Hematopoietic multipotent progenitor cell treated with erythropoietin and hydrocortisone succinate and interleukin-3 and kit ligand, for 6 days (in vitro differentiated cells): ENCODE data around the gene CTNNAL1.
"Not testable (repeated sequence)": the region's sequence is repeated elsewhere in the genome, so short reads cannot be mapped to it uniquely, and the experiment has no call there.

Experiments used
- DNase-seq: peaks from one replicate; pipeline ENCODE4 v3.0.0-alpha.2; 2015

CTNNAL1 gene, protein sequence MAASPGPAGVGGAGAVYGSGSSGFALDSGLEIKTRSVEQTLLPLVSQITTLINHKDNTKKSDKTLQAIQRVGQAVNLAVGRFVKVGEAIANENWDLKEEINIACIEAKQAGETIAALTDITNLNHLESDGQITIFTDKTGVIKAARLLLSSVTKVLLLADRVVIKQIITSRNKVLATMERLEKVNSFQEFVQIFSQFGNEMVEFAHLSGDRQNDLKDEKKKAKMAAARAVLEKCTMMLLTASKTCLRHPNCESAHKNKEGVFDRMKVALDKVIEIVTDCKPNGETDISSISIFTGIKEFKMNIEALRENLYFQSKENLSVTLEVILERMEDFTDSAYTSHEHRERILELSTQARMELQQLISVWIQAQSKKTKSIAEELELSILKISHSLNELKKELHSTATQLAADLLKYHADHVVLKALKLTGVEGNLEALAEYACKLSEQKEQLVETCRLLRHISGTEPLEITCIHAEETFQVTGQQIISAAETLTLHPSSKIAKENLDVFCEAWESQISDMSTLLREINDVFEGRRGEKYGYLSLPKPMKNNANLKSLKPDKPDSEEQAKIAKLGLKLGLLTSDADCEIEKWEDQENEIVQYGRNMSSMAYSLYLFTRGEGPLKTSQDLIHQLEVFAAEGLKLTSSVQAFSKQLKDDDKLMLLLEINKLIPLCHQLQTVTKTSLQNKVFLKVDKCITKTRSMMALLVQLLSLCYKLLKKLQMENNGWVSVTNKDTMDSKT

GRCh38 chr9:109012876-109013678 is at the start of gene CTNNAL1:
CTNNAL1 (minus strand) TSS chr9:109013499; CDS start chr9:109013442, 57 bp downstream.
- peak; percentile 92 for DNase-seq

DNA sequence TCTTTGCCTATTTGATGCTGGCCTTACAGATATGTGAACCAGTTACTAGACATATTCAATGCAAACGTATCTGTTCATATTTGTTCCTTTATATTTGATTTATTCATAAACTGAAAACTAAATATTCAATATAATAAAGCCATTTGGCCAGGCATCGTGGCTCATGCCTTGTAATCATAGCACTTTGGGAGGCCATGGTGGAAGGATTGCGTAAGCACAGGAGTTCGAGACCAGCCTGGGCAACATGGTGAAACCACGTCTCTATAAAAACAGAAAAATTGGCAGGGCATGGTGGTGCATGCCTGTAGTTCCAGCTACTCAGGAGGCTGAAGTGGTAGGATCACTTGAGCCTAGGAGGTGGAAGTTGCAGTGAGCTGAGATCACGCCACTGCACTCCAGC is 49.2 kb upstream of the CTNNAL1 start:
- DNase-seq, result no peak

DNA sequence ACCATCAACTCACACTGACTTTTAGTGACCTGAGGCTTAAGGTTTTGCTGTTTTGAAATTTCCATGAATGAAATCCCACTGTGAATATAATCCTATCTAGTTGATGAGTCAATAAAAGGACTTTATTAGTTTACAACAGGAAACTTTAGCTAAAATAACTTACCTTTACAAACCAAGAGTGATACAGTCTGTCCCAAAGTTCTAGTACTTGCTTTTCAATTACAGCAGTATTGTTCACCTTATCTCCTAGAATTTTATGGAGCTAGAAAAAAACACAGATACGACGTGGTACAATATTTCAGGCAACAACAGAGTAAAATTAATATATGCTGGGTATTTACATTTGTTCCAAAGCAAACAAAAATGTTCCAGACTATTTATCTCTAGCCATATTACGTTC is 46.9 kb upstream of the CTNNAL1 start:
- DNase-seq, result no peak

- not testable (repeated sequence) for DNase-seq
Measured at GRCh38 chr9:109053121-109053520, 39.8 kb upstream of the CTNNAL1 start.

- no peak for DNase-seq
Measured at GRCh38 chr9:109052416-109052815, 39.1 kb upstream of the CTNNAL1 start.

DNA sequence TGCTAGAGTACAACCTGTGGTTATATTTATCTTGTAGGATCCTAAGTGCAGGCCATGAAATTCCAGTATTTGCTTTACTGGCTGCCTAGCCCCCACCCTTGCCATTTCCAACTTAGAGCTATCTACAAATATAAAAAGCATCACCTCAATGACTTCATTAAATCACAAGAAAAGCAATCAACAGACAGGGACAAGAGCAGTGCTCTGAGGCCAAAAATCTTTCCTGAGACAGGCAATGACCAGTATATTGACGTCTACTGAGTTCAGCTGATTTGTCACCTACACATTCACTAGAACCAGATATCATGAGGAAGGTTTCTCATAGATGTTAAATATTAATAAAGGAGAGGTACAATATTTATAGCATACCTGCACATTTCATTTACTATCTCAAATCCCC is 38.4 kb upstream of the CTNNAL1 start:
- no peak for DNase-seq

DNA sequence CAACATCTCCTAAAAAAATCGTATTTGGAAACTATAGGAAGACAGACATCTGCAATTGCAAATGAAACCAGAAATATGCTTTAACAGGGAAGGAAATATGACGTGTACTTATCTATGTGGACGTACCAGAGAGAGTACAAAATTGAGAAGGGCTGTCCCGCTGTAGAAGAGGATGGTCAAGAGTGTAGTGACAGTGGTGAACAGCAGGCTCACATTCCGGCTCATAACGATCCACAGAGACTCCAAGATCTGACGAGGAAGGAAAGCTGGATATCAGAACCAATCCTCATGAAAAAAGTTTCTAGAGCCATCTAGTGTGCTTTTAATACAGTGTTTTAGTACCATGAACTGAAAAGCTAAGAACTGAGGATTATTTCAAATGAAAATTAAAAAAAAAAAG is 37.1 kb upstream of the CTNNAL1 start:
- DNase-seq, result no peak

GRCh38 chr9:109048822-109049221 is 35.5 kb upstream of the CTNNAL1 start:
- no peak for DNase-seq

DNA sequence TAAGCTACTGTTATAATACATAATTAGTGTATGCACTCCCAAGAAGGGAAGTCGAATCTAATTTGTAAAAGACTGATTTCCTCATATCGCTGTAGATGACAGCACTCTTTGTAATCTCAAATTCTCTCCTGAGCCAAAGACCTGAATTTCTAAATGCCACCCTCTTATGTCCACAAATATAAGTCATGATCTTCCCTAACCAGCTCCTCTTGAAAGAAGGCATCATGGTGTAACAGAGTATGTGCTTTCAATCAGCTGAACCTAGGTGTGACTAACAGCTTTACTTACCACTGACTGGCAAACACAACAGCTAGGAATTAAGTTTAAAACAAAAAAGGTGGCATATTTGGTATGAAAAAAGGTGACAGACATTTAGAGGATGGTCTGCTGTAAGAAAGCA is 34.0 kb upstream of the CTNNAL1 start:
- no peak for DNase-seq

- DNase-seq, result no peak
Measured at GRCh38 chr9:109046346-109046745, 33.0 kb upstream of the CTNNAL1 start.

GRCh38 chr9:109043578-109043977 is 30.3 kb upstream of the CTNNAL1 start:
- no peak for DNase-seq

GRCh38 chr9:109040571-109040970 is 27.3 kb upstream of the CTNNAL1 start:
- DNase-seq, result no peak

DNA sequence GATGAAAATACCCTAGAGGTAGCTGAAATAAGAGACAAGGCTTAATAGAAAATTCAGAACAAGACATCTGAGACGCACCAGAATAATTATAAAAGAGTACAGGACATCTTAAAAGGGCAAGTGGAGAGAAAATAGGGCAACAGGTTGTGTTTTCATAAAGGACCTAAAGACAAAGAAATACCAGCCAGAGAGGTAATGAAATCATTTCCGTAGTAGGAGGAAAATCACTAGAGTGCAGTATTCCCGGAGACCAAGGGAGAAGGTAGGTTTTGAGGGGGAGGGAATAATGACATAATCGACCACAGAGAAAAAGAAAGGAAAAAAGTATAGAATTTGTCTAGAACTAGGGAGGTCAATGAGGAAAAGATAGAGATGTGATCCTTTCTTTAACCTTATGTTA is 26.2 kb upstream of the CTNNAL1 start:
- no peak for DNase-seq

DNA sequence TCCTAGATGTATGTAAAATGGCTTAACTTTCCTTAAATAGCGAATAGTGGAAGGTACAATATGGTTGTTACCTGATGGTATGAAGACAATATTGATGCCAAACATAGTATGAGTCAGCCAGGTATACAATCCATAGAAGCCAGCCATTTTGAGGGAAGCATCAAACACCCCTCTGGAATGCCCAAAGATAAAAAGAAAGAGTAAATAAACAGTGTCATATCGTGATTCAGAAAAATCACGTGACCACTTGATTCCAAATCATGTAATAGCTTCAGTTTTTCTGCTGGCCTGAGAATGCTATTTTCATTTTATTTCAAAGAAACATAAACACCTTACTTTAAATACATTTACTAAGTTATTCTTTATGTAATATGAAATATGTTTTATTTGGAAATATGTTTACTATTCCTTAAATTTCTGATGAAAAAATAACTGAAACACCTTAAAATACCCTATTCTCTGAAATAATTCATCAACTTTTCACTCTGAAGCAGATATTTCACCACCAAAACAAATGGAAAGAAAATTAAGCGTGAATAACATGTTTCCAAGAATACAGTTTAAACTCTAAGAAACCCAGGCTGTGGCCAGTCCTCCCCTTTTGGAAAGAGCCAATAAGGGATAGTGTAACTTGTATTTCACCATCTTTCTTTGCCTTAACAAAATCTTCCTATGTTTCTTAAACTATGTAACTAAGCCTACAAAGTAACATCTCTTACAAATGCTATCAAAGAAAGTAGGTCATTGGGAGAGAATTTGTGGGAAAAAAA is 24.8 kb upstream of the CTNNAL1 start:
- DNase-seq, result no peak

DNA sequence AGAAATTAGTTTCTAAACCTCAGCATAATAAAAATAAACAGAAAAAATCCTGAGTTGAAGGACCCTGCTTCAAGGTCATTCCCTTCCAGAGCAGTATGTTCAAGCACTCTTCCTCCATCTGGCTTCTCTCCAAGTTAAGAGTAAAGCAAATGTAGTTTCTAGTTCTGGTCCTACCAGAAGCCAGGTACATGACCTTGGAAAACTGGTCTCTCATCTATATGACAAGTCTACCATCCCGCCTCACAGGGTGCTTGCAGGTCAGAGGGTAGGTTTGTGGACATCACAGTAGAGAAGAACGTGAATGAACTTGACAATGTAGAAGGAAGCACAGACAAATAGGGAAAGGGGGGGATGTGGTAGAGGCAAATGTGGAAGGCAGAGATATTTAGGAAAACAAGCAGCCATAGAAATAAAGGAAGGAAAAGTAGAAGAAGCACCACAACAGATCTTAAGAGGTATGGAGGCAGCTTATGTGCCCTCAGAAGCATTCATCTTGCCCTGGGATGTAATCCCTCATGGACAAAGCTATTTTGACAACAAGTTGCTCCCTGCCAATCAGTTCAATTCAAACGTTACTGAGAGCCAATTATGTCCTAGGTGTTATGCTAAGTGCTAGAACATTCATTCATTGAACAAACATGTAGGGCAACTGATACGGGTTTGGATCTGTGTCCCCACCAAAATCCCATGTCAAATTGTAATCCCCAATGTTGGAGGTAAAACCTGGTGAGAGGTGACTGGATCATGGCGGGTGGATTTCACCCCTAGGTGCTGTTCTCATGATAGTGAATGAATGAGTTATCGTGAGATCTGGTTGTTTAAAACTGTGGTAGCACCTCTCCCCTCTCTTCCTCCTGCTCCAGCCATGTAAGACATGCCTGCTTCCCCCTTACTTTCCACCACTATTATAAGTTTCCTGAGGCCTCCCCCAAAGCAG is 23.7 kb upstream of the CTNNAL1 start:
- no peak for DNase-seq

DNA sequence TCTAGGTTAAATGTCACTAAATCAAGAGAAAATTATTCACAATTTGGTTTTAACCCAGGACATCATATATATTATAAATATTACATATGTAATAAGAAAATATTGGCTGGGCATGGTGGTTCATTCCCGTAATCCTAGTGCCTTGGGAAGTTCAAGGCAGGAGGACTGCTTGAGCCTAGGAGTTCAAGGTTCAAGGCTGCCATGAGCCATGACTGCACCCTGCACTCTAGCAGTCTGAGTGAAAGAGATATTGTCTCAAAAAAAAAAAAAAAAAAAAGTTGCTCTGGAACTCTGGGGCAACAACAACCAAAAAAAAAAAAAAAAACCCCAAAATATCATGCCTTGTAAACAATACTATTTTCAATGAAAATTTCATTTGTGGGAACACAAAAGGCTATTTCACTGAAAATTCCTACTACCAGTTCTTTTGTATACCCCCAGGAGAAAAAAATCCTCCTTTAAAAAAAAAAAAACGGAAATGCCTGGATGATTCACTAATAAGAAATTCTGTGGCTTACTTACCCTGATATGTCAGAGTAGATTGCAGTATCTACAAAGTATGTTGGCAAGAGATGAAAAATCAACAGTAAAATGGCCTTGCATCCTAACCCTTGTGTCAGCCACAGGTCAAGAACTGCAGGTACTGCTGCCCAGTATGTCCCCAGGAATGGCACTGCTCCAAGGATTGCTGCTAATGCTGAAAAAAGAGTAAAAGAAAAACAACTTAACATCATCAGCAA is 22.6 kb upstream of the CTNNAL1 start:
- DNase-seq, result no peak

DNA sequence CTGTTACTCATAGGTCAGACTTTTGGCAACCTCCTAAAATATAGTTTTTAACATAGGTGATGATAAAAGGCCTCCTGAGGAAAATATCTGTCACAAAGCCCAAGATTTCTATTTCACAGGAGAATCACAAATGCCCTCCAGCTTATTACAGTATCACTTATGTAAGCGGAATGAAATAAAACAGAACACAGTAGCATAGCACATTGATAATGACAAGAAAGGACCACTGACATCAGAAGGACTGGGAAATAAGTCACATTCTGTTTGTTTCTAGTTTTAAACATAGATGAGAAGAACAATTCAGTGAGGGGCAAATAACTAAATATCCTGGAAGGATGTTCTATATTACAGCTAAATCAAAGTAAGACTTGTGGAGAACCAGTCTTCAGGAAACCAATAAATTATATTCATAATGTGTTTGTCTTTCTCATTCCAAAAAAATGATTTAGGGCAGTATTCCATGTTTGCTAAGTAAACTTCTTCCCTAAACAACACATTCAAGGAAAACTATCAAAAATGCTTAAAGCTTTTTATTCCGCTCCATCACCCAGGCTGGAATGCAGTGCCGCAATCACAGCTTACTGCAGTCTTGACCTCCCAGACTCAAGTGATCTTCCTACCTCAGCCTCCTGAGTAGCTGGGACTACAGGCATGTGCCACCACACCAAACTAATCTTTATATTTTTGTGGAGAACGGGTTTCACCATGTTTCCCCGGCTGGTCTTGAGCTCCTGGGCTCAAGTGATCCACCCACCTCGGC is 20.8 kb upstream of the CTNNAL1 start:
- DNase-seq, result no peak

GRCh38 chr9:109031241-109031640 is 17.9 kb upstream of the CTNNAL1 start:
- no peak for DNase-seq

GRCh38 chr9:109030426-109030825 is 17.1 kb upstream of the CTNNAL1 start:
- no peak for DNase-seq

GRCh38 chr9:109028457-109028856 is 15.2 kb upstream of the CTNNAL1 start:
- no peak for DNase-seq
